Natural killer cell (primary cell): ENCODE data around the gene SAMMSON. TPM values are rescaled to one million over a fixed set of nuclear protein-coding genes. Genes with fewer than 3 reads are reported as not detected.

Experiments
- ATAC-seq, 3 donors: fragments of 150-1000 bp in 2 of 3; fragments of 200-7000 bp in 1 of 3; cut with Tn5 transposase; 1 replicate in 1 of 3; 2 replicates in 2 of 3; pipeline ENCODE4 v1.10.0; 2021; ENCODE audit warnings: mild to moderate bottlenecking in 2 of 3, moderate library complexity in 2 of 3
- DNase-seq, 2 donors: peaks; one replicate each; pipeline versions ENCODE4 v3.0.0 to v3.0.0-alpha.2; 2013 to 2021; ENCODE audit warnings: mixed read lengths in 1 of 2
- H3K27ac ChIP-seq: one replicate; pipeline ENCODE4 v1.5.1; 2013; ENCODE audit warnings: mild to moderate bottlenecking, low read length
- H3K27me3 ChIP-seq: one replicate; pipeline ENCODE4 v1.6.1; 2013; ENCODE audit warnings: low read length; ENCODE audit not compliant: control insufficient read depth, insufficient read depth
- H3K36me3 ChIP-seq: one replicate; pipeline ENCODE4 v1.6.1; 2013; ENCODE audit warnings: low read length; ENCODE audit not compliant: control insufficient read depth, insufficient read depth
- H3K4me1 ChIP-seq: one replicate; pipeline ENCODE4 v1.6.1; 2013; ENCODE audit warnings: low read length; ENCODE audit not compliant: control insufficient read depth, insufficient read depth
- H3K4me3 ChIP-seq: one replicate; pipeline ENCODE4 v1.5.1; 2013; ENCODE audit warnings: low read length
- H3K9me3 ChIP-seq: one replicate; pipeline ENCODE4 v1.6.1; 2013; ENCODE audit warnings: low read length; ENCODE audit not compliant: control insufficient read depth, insufficient read depth
- H3K27ac Mint-ChIP-seq, 2 donors: one replicate each; pipeline ENCODE4 v1.8.0; 2022; ENCODE audit warnings: mild to moderate bottlenecking in 2 of 2, mixed read lengths in 2 of 2, moderate library complexity in 1 of 2
- H3K27me3 Mint-ChIP-seq, 2 donors: one replicate each; pipeline ENCODE4 v1.8.0; 2022; ENCODE audit warnings: low read depth in 2 of 2, mixed read lengths in 2 of 2
- H3K36me3 Mint-ChIP-seq: one replicate; pipeline ENCODE4 v1.8.0; 2022; ENCODE audit warnings: mixed read lengths
- H3K4me1 Mint-ChIP-seq, 2 donors: one replicate each; pipeline ENCODE4 v1.8.0; 2022; ENCODE audit warnings: mixed read lengths in 2 of 2
- H3K4me3 Mint-ChIP-seq: one replicate; pipeline ENCODE4 v1.8.0; 2022; ENCODE audit warnings: mild to moderate bottlenecking, moderate library complexity, mixed read lengths
- H3K9me3 Mint-ChIP-seq, 2 donors: one replicate each; pipeline ENCODE4 v1.8.0; 2022; ENCODE audit warnings: mixed read lengths in 2 of 2
- WGBS: methylation state at CpG from one replicate; pipeline ENCODE4 v1.1.7; 2013; ENCODE audit warnings: missing lambda C conversion rate; ENCODE audit not compliant: insufficient coverage; 5-methylcytosine and 5-hydroxymethylcytosine counted together
- intact Hi-C: fragments of 100-400 bp; cut with micrococcal nuclease; formaldehyde crosslinking; loops from one replicate; pipeline ENCODE4 v1.14.2; 2022
- total RNA-seq, 4 donors: library from RNA; stranded (reverse); fragments of 120-200 nt in 1 of 4; gene quantifications; one replicate each; pipeline versions ENCODE4 v1.2.3 to v1.2.4, GENCODE V29; 2013 to 2022
- TF ChIP-seq, protein P1 (sequence below): fragments of 200-600 bp; IDR thresholded peaks from one replicate; pipeline ENCODE4 v1.8.0; 2022; ENCODE audit warnings: antibody characterized with exemption

The SAMMSON gene
- total RNA-seq, 3 donors from 2014 or later (not counting 1 experiment from before 2014, with no cell fraction given) = not detected

DNA sequence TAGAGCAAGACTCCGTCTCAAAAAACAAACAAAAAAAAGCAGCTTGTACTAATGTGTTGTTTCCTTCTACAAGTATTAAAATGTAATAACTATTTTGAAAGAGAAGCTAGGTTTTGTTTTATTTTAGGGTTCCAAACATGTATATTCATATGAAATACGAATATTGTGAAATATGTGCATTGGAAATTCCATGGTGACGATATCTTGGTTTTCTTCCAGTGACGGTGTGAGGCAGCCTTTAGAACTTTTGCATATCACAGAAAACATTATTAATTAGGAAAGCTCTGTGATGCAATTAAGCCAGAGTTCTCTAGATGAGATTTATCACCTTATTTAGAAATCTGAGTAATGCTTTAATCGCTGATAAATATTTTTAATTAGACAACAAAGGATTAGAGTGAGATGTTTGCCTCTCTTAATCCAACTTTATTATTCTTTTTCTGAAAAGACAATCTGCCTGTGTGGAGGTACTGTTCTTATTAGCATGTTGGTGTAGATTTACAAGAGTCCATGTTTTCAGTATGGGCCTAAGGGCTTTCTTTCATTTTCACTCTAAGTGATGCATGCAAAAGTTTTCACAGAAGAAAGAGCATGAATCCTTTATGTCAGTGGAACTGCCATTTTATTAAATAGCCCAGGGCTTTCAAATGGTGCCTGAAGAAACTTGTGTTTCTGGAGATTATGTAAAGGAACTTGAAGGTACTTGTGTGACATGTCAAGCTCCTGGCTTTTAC lies 37.7 kb upstream of the SAMMSON start:
- Mint-ChIP-seq H3K4me1 (no peaks in the 10 kb centered on the region), H3K27ac (no peak overlapping the region), H3K27me3 (no peaks in the 10 kb centered on the region), H3K9me3 (peaks cover 0 to 4% of the 10 kb centered on the region in 2 donors), H3K4me3 (no peak overlapping the region), H3K36me3 (no peaks in the 10 kb centered on the region)
- TF ChIP-seq, protein P1, sequence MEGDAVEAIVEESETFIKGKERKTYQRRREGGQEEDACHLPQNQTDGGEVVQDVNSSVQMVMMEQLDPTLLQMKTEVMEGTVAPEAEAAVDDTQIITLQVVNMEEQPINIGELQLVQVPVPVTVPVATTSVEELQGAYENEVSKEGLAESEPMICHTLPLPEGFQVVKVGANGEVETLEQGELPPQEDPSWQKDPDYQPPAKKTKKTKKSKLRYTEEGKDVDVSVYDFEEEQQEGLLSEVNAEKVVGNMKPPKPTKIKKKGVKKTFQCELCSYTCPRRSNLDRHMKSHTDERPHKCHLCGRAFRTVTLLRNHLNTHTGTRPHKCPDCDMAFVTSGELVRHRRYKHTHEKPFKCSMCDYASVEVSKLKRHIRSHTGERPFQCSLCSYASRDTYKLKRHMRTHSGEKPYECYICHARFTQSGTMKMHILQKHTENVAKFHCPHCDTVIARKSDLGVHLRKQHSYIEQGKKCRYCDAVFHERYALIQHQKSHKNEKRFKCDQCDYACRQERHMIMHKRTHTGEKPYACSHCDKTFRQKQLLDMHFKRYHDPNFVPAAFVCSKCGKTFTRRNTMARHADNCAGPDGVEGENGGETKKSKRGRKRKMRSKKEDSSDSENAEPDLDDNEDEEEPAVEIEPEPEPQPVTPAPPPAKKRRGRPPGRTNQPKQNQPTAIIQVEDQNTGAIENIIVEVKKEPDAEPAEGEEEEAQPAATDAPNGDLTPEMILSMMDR = no peak
- intact Hi-C loops = no loop called here
- DNase-seq = no peak
- ATAC-seq = no peak
- Histone ChIP-seq H3K4me3 (no peak overlapping the region), H3K27ac (no peak overlapping the region), H3K4me1 (no peaks in the 10 kb centered on the region), H3K36me3 (no peaks in the 10 kb centered on the region), H3K9me3 (no peaks in the 10 kb centered on the region), H3K27me3 (no peaks in the 10 kb centered on the region)
- 69% methylated on average over 2 of the region's 5 CpGs for WGBS

GRCh38 chr3:69963643-69964042 lies 35.9 kb upstream of the SAMMSON start:
- no peak for ATAC-seq
- Histone ChIP-seq H3K4me1 (no peaks in the 10 kb centered on the region), H3K4me3 (no peak overlapping the region), H3K36me3 (no peaks in the 10 kb centered on the region), H3K27ac (no peak overlapping the region), H3K9me3 (no peaks in the 10 kb centered on the region), H3K27me3 (no peaks in the 10 kb centered on the region)
- TF ChIP-seq, protein P1 = no peak
- no peaks in the 10 kb centered on the region for H3K27me3 Mint-ChIP-seq
- peaks cover 0 to 3% of the 10 kb centered on the region in 2 donors for H3K9me3 Mint-ChIP-seq
- H3K4me1 Mint-ChIP-seq = no peaks in the 10 kb centered on the region
- WGBS = 83% methylated on average over 1 of the region's 3 CpGs
- no peaks in the 10 kb centered on the region for H3K36me3 Mint-ChIP-seq
- H3K27ac Mint-ChIP-seq = no peak overlapping the region
- DNase-seq = no peak
- intact Hi-C loops = no loop called here
- no peak overlapping the region for H3K4me3 Mint-ChIP-seq

- intact Hi-C loops = no loop called here
- Mint-ChIP-seq H3K27me3 (no peaks in the 10 kb centered on the region), H3K36me3 (no peaks in the 10 kb centered on the region), H3K4me3 (no peak overlapping the region), H3K9me3 (peaks cover 0 to 2% of the 10 kb centered on the region in 2 donors), H3K27ac (no peak overlapping the region), H3K4me1 (no peaks in the 10 kb centered on the region)
- no peak overlapping the region for H3K27ac ChIP-seq
- TF ChIP-seq, protein P1 = no peak
- no peaks in the 10 kb centered on the region for H3K4me1 ChIP-seq
- no peak for DNase-seq
- H3K4me3 ChIP-seq = no peak overlapping the region
- H3K27me3 ChIP-seq = no peaks in the 10 kb centered on the region
- H3K36me3 ChIP-seq = no peaks in the 10 kb centered on the region
- no peaks in the 10 kb centered on the region for H3K9me3 ChIP-seq
- WGBS = 89% methylated on average over 5 of the region's 6 CpGs
- no peak for ATAC-seq
Measured at GRCh38 chr3:69967156-69967555, 32.4 kb upstream of the SAMMSON start.

GRCh38 chr3:69970827-69971226 lies 28.7 kb upstream of the SAMMSON start:
- H3K36me3 ChIP-seq = no peaks in the 10 kb centered on the region
- H3K4me1 Mint-ChIP-seq = no peaks in the 10 kb centered on the region
- H3K36me3 Mint-ChIP-seq = no peaks in the 10 kb centered on the region
- no peaks in the 10 kb centered on the region for H3K27me3 ChIP-seq
- intact Hi-C loops = no loop called here
- H3K9me3 Mint-ChIP-seq = peaks cover 2 to 3% of the 10 kb centered on the region in 2 donors
- TF ChIP-seq, protein P1 = no peak
- H3K9me3 ChIP-seq = no peaks in the 10 kb centered on the region
- H3K4me3 Mint-ChIP-seq = no peak overlapping the region
- H3K4me3 ChIP-seq = no peak overlapping the region
- no peak overlapping the region for H3K27ac Mint-ChIP-seq
- H3K27me3 Mint-ChIP-seq = no peaks in the 10 kb centered on the region
- ATAC-seq (no peak), DNase-seq (no peak)
- H3K27ac ChIP-seq = no peak overlapping the region
- WGBS = 70% methylated on average over 4 of the region's 5 CpGs
- H3K4me1 ChIP-seq = no peaks in the 10 kb centered on the region
